GM19467 (cell line): Measurements from ENCODE around the gene GP1BB.

Experiments
- ATAC-seq: cut with Tn5 transposase; IDR thresholded peaks from one replicate; pipeline ENCODE4 v1.9.1; 2021; ENCODE audit warnings: mild to moderate bottlenecking, moderate library complexity; ENCODE audit not compliant: unreplicated experiment

The GP1BB gene

GRCh38 chr22:19754701-19755144 lies 31.4 kb downstream of the GP1BB start:
- ATAC-seq = no peak

- no peak for ATAC-seq
These were observed 31.9 kb downstream of the GP1BB start for GRCh38 chr22:19755145-19755710.

DNA sequence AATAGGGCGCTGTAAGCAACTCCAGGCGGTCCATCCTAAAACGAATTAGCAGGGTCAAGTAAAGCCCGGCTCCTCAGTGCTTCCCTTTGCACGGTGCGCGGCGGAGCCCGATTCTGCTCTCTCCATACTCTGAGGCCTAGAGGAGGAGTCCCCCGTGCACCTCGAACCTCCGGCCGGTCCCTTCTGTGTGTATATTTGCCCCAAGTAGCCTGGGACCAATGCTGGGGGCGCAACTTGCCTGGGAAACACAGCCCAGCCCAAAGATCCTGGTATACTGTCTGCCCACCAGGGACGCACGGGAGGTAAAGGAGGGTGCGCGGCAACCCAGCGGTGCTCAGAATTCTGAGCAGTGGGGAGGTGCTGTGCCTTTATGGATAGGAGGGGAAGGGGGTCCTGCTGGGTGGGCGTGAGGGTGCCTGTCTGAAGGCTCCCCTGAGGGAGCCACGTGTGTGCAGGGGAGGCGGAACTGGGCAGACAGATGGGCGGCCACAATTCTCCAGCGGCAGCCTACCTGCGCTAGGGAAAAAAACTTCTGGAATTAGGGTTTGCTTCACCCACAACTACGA lies 32.5 kb downstream of the GP1BB start:
- no peak for ATAC-seq

- ATAC-seq = no peak
These were observed 33.2 kb downstream of the GP1BB start for GRCh38 chr22:19756288-19757128.

DNA sequence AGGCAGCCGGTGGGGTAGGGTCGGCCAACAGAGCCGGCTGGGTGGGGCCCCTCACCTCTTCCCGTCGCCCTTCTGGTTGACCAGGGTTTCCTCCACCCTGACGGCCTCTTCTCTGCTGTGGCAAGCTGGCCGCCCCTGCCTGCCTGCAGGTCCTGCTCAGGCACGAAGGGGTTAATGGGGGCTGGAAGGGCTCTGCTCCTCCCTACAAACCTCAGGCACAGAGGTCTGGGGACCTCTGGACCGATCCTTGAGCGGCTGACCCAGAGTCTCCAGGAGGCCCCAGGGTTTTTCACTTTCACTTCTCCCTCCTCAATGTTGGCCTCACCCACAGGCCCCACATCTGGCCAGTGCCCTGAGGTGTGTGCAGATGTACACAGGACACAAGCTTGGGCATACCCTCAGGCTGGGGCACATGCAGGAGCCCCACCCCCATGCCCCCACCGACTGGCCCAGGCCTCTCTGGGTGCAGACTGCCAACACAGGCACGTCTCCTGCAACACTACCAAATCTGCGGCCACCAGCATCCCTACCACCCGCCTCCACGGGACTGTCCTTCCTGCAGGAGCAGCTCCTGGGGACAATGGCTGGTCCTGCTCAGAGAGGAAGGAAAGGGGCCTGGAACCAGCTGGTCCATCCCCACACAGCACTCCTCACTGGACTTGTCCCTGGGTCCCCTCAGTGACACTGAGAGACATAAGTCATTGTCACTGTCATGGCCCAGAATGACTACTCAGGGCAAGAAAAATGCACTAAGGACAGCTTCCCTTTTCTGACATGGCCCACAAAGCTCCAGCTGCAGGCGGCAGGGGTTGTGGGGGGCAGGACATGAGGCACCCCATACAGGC lies 34.0 kb downstream of the GP1BB start:
- ATAC-seq = no peak

GRCh38 chr22:19757985-19758895 lies 34.9 kb downstream of the GP1BB start:
- ATAC-seq = no peak

- ATAC-seq = no peak
These were observed 35.6 kb downstream of the GP1BB start for GRCh38 chr22:19758896-19759426.

- no peak for ATAC-seq
These were observed 36.2 kb downstream of the GP1BB start for GRCh38 chr22:19759427-19760057.

GRCh38 chr22:19760058-19760950 lies 37.0 kb downstream of the GP1BB start, which contains the start of gene TBX1:
Gene TBX1, plus strand, starts transcription at chr22:19760778. Its CDS starts 66 bp downstream, at chr22:19760844.
- ATAC-seq = no peak

DNA sequence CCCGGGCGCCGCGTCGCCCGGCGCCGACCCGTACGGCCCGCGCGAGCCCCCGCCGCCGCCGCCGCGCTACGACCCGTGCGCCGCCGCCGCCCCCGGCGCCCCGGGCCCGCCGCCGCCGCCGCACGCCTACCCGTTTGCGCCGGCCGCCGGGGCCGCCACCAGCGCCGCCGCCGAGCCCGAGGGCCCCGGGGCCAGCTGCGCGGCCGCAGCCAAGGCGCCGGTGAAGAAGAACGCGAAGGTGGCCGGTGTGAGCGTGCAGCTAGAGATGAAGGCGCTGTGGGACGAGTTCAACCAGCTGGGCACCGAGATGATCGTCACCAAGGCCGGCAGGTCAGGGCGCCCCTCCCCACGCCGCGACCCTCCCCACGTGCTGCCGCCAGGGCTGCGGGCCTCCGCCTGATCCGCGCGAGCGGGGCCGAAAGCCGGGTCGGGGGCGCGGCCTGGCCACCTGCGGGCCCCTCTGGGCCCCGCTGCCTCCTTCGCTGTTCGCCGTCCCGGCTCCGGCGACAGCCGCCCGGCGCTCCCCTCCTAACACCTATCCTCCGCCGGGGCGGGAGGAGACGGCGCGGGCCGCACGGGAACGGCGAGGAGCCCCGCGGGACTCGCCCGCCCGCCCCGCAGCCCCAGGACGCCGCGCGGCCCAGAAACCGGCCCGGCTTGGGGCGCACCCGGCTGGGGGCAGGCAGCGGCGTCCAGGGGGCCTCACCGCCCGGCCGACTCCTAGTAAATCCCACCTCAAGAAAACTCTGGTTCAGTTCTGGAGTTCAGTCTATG lies 37.8 kb downstream of the GP1BB start:
- ATAC-seq = no peak

GRCh38 chr22:19761725-19762567 lies 38.6 kb downstream of the GP1BB start:
- no peak for ATAC-seq

- no peak for ATAC-seq
These were observed 39.5 kb downstream of the GP1BB start for GRCh38 chr22:19762568-19763457.

GRCh38 chr22:19763458-19764298 lies 40.3 kb downstream of the GP1BB start:
- no peak for ATAC-seq

DNA sequence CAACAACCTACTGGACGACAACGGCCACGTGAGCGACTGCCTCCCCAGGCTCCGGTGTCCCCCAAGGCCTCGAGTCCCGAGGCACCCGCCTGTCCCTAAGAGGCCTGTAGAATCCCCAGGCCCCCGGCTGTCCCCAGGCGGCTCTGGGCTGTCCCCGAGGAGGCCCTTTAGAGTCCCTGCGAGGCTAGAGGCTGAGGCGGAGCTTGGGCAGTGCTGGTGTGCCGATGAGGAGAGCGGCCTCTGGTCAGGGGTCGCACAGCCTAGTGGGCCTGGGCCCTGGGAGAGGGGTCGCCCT lies 40.9 kb downstream of the GP1BB start:
- no peak for ATAC-seq
